Raji (cell line): ENCODE measurements around the gene OSMR.

Experiments
- POLR2A ChIP-seq: IDR thresholded peaks from 2 replicates; pipeline ENCODE4 v1.6.1; 2011; ENCODE audit warnings: low read depth, low read length, control low read depth; ENCODE audit not compliant: insufficient read depth

OSMR gene

DNA sequence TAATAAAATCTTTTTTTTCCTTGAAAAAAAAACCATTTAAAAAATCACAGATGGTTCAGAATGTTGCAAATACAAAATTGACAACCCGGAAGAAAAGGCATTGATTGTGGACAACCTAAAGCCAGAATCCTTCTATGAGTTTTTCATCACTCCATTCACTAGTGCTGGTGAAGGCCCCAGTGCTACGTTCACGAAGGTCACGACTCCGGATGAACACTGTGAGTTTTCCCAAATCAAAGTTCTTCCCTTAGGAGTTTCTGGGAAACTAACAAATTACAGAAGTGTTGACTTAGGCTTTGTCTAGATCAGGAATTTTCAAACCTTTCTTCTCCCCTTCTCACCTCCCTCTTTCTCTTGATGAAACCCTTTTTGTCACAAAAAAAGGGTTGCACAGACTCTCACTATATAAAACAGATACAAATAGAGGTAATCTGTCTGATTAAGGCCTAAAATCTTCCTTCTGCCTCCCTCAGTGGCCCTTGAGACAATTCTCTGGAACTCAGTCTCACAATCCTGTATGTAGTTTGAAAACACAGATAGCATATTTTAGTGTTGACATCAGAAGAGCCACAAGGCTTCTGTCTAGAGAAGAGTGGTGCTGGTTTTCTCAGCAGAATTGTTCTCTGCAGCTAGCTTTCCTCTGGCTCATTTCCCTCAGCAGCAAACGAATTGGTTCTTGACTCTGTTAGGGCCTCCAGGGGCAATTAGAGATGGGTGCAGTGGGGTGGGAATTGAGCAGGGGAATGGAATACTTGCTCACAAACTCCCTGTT is 79.5 kb downstream of the OSMR start:
- TF ChIP-seq POLR2A = no peak

GRCh38 chr5:38926121-38926520 is 80.3 kb downstream of the OSMR start:
- TF ChIP-seq POLR2A = no peak

DNA sequence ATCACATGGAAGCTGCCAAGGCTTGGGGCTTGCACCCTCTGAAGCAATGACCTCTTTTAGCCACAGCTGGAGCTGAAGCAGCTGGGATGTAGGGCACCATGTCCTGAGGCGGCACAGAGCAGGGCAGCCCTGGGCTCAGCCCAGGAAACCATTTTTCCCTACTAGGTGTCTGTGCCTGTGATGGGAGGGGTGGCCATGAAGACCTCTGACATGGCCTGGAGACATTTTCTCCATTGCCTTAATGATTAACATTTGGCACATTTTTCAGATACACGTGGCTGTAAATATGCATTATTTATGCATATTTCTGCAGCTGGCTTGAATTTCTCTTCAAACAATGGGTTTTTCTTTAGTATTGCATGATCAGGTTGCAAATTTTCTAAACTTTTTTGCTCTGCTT is 81.7 kb downstream of the OSMR start:
- TF ChIP-seq POLR2A = no peak

- TF ChIP-seq POLR2A = no peak
Observed at GRCh38 chr5:38929838-38930237, 84.0 kb downstream of the OSMR start.

DNA sequence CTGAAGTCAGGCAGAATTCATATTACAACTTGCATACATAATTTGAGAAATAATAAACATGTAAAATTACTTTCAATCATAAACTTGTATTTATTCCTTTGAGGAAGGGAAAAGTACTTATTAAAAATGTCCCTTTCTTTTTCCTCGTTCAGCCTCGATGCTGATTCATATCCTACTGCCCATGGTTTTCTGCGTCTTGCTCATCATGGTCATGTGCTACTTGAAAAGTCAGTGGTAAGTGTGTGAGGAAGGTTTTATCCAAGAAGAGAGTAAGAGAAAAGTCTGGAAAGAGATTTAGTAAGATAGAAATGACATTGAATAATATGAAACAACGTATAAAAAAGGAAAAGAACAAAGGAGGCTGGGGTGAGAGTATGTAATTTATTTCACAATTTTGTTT is 85.9 kb downstream of the OSMR start:
- TF ChIP-seq POLR2A = no peak

- TF ChIP-seq POLR2A = no peak
Observed at GRCh38 chr5:38932854-38933408, 87.1 kb downstream of the OSMR start.

GRCh38 chr5:38935437-38935836 is 89.6 kb downstream of the OSMR start:
- TF ChIP-seq POLR2A = no peak

DNA sequence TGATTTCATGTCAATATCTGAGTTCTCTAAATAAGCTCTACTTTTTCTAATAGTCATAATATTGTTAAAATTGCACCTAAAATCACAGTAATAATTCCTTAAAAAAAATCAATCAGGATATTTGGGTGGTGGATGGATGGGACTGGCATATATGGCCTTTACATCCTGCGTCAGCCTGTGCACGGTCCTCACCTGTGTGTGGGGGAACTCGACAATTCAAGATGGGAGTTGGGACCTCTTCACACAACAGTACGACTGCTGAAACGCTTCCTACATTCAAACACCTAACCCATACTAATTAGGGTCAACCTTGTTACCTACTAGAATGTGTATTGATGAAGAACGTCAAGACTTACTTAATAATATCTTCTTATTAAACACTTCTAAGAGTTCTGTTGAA is 90.5 kb downstream of the OSMR start:
- no peak for TF ChIP-seq POLR2A

- no peak for TF ChIP-seq POLR2A
Observed at GRCh38 chr5:38938424-38938823, 92.6 kb downstream of the OSMR start.

GRCh38 chr5:38938973-38939372 is 93.2 kb downstream of the OSMR start:
- TF ChIP-seq POLR2A = no peak

DNA sequence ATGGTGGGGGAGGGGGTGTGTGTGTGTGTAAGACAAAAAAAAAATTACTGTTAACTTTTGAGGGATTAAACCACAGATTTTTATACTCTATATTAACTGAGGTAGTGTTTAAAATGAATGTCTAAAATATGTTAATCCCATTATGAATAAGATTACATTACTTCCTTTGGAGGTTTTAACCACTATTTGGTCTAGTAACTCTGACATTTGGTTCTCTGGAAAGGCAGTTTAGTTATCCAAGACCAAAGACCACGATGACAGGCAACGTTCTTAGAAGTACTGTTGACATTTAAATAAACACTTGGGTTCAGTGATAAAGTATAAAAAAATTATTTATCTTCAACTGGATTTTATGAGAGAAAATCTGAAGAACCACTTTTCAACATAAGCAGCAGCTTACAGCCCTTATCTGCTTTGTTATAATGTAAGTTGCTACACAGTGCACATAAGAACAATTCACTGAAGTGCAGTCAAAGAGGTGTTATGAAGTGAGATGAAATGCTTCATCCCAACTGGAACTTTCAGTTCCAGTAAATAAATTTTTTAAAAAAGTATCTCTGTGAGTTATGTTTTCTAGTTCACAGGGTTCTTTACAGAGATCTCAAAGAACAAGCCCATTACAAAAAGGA is 94.5 kb downstream of the OSMR start:
- TF ChIP-seq POLR2A = no peak

DNA sequence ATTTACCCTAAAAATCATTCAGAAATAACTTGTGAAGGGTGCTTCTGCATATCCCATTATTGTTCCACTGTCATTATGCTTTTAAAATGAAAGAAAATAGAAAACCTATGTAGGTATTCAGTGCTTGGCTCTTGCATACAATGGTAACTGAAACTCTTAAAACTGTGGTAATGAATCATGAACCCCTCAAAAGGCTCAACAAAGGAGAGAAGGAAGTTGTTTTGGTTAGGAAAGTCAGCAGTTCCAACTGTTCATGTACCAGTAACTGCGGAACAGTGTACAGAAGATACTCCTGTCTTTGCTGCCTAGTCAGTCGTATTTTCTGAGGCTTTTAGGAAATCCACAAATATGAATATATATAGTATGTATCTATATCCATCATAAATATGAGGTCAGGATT is 96.1 kb downstream of the OSMR start:
- no peak for TF ChIP-seq POLR2A

- no peak for TF ChIP-seq POLR2A
Observed at GRCh38 chr5:38944282-38944681, 98.5 kb downstream of the OSMR start.

DNA sequence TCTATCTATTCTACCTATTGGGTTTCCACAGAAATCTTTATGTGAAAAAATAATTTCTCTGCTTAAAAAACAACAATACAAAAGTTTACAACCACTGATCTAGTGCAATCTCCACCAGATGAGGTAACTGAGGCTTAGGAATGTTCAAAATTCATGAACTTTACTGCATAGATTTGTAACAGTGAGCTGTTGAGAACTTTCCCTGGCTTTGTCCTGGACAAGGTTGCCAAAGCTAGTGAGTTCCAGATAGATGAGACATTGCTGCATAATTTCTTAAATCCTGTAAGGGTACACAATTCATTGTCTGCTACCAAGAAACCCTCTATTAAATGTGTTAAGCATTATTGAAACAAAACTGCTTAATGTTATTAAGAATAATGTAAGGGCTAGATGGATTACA is 102.7 kb downstream of the OSMR start:
- TF ChIP-seq POLR2A = no peak

DNA sequence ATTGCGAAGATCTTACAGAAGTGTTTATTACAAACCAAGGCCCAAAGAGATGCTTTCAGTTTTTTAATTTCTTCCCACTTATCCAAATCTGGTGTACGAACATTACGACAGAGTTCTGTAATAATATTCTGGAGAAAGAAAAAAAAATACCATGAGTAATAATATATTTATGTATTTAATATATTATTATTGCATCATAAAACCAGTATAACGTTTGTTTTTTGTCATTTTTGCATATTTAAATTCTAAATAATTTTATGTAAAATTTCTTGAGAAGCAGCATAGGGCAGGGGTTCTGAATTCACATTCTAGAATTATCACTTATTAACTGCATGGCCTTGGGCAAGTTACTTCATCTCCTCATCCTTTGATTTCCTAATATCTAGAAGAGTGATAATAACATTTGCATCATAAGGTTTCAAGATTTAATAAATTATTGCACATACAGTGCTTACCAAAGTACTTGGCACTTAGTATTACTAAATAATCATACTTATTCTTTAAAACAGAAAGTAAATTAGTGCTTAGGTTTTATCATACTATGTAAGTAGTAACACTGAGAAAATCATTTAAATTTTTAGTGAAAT is 107.7 kb downstream of the OSMR start:
- no peak for TF ChIP-seq POLR2A

DNA sequence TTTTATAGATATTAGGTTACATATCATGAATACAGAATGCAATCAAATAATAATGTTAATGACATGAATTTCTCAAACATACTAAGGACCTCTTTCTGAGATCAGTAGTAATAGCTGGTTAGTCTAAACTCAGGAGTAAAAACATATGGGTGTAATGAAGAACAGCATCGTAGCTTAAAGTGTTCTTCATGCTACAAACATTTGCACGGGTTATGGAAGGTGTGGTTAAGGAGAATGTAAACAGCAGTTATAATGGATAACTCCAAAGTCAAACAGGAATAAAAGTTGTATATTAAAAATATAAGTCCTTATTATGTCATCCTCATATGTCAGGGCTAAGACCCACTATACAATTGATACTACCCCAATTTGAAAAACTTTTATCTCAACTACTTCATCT is 115.9 kb downstream of the OSMR start:
- TF ChIP-seq POLR2A = no peak
